CD4-positive, alpha-beta T cell treated with Interferon gamma for 1 hour (primary cell): ENCODE results near the gene MACROD1.

Experiments used
- DNase-seq: peaks from one replicate; pipeline ENCODE4 v3.0.0-alpha.2; 2020

MACROD1 gene

GRCh38 chr11:64107303-64107702 is 58.6 kb downstream of the MACROD1 start:
- no peak for DNase-seq

- no peak for DNase-seq
Observed at GRCh38 chr11:64104632-64105031, 61.3 kb downstream of the MACROD1 start.

- DNase-seq: no peak
Observed at GRCh38 chr11:64103277-64103985, 62.5 kb downstream of the MACROD1 start.

GRCh38 chr11:64102005-64102738 is 63.7 kb downstream of the MACROD1 start:
- DNase-seq: no peak

- DNase-seq: no peak
Observed at GRCh38 chr11:64101461-64101860, 64.5 kb downstream of the MACROD1 start.

- DNase-seq: no peak
Observed at GRCh38 chr11:64100782-64101353, 65.0 kb downstream of the MACROD1 start.

GRCh38 chr11:64100360-64100759 is 65.6 kb downstream of the MACROD1 start:
- DNase-seq: no peak

GRCh38 chr11:64099436-64099835 is 66.5 kb downstream of the MACROD1 start:
- DNase-seq: no peak

GRCh38 chr11:64098318-64098831 is 67.5 kb downstream of the MACROD1 start:
- DNase-seq: no peak

- no peak for DNase-seq
Observed at GRCh38 chr11:64097468-64098317, 68.2 kb downstream of the MACROD1 start.

- no peak for DNase-seq
Observed at GRCh38 chr11:64096835-64097234, 69.1 kb downstream of the MACROD1 start.

- no peak for DNase-seq
Observed at GRCh38 chr11:64095949-64096348, 70.0 kb downstream of the MACROD1 start.

- DNase-seq: no peak
Observed at GRCh38 chr11:64095273-64095817, 70.6 kb downstream of the MACROD1 start.

GRCh38 chr11:64094463-64095260 is 71.3 kb downstream of the MACROD1 start:
- DNase-seq: peak; percentile 21

GRCh38 chr11:64093233-64094039 is 72.5 kb downstream of the MACROD1 start:
- DNase-seq: no peak

- DNase-seq: no peak
Observed at GRCh38 chr11:64092761-64093136, 73.2 kb downstream of the MACROD1 start.

- peak; percentile 4 for DNase-seq
Observed at GRCh38 chr11:64092111-64092760, 73.7 kb downstream of the MACROD1 start.

- no peak for DNase-seq
Observed at GRCh38 chr11:64090806-64091516, 75.0 kb downstream of the MACROD1 start.
